Measurements from ENCODE around the gene ANKRD11.

- TF ChIP-seq CTCF (IDR thresholded peaks at IDR 0.05) (no peak), POLR2A (IDR thresholded peaks at IDR 0.05) (no peak), POLR2AphosphoS5 (IDR thresholded peaks at IDR 0.05) (no peak)
Measured at GRCh38 chr16:89512453-89512852, 22.1 kb upstream of the ANKRD11 start.
